IMR-90 (cell line): ENCODE results near the gene CDHR1.

Experiments
- CEBPB ChIP-seq: IDR thresholded peaks from 2 replicates; pipeline ENCODE4 v1.6.1; 2012; ENCODE audit warnings: low read depth, low read length, improper control_type of control experiment
- FOS ChIP-seq: fragments of 150-350 bp; IDR thresholded peaks from 2 replicates; pipeline ENCODE4 v1.6.1; 2016; ENCODE audit warnings: low read depth, low read length
- MAFK ChIP-seq: IDR thresholded peaks from 2 replicates; pipeline ENCODE4 v1.6.1; 2012; ENCODE audit warnings: low read depth, low read length, improper control_type of control experiment
- POLR2A ChIP-seq: IDR thresholded peaks from 2 replicates; pipeline ENCODE4 v1.6.1; 2012; ENCODE audit warnings: mild to moderate bottlenecking, low read depth, low read length
- RAD21 ChIP-seq: IDR thresholded peaks from 2 replicates; pipeline ENCODE4 v1.6.1; 2012; ENCODE audit warnings: low read length, improper control_type of control experiment
- RFX5 ChIP-seq: IDR thresholded peaks from 2 replicates; pipeline ENCODE4 v1.8.0; 2012; ENCODE audit warnings: low read depth, mild to moderate bottlenecking, low read length, moderate library complexity
- SMC3 ChIP-seq: fragments of 150-350 bp; IDR thresholded peaks from 2 replicates; pipeline ENCODE4 v1.6.1; 2016; ENCODE audit warnings: low read depth, mild to moderate bottlenecking, antibody characterized with exemption, low read length, moderate library complexity
- USF2 ChIP-seq: fragments of 150-350 bp; IDR thresholded peaks from 2 replicates; pipeline ENCODE4 v1.6.1; 2017; ENCODE audit warnings: mild to moderate bottlenecking, antibody characterized with exemption, low read length, low read depth
- TF ChIP-seq, protein P1 (sequence below): conservative IDR thresholded peaks from 2 replicates; pipeline ENCODE4 v1.5.1; 2012; ENCODE audit warnings: mild to moderate bottlenecking, low read depth, low read length, improper control_type of control experiment
- TF ChIP-seq, protein P2 (sequence below): fragments of 150-350 bp; IDR thresholded peaks from 2 replicates; pipeline ENCODE4 v1.6.1; 2016; ENCODE audit warnings: low read depth, mild to moderate bottlenecking, low read length, moderate library complexity, borderline replicate concordance

- TF ChIP-seq, protein P1, sequence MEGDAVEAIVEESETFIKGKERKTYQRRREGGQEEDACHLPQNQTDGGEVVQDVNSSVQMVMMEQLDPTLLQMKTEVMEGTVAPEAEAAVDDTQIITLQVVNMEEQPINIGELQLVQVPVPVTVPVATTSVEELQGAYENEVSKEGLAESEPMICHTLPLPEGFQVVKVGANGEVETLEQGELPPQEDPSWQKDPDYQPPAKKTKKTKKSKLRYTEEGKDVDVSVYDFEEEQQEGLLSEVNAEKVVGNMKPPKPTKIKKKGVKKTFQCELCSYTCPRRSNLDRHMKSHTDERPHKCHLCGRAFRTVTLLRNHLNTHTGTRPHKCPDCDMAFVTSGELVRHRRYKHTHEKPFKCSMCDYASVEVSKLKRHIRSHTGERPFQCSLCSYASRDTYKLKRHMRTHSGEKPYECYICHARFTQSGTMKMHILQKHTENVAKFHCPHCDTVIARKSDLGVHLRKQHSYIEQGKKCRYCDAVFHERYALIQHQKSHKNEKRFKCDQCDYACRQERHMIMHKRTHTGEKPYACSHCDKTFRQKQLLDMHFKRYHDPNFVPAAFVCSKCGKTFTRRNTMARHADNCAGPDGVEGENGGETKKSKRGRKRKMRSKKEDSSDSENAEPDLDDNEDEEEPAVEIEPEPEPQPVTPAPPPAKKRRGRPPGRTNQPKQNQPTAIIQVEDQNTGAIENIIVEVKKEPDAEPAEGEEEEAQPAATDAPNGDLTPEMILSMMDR, result no peak
- no peak for TF ChIP-seq POLR2A
- TF ChIP-seq SMC3, result no peak
- TF ChIP-seq, protein P2, sequence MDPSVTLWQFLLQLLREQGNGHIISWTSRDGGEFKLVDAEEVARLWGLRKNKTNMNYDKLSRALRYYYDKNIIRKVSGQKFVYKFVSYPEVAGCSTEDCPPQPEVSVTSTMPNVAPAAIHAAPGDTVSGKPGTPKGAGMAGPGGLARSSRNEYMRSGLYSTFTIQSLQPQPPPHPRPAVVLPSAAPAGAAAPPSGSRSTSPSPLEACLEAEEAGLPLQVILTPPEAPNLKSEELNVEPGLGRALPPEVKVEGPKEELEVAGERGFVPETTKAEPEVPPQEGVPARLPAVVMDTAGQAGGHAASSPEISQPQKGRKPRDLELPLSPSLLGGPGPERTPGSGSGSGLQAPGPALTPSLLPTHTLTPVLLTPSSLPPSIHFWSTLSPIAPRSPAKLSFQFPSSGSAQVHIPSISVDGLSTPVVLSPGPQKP, result no peak
- no peak for TF ChIP-seq USF2
- no peak for TF ChIP-seq RAD21
- TF ChIP-seq MAFK, result no peak
- TF ChIP-seq CEBPB, result no peak
- no peak for TF ChIP-seq FOS
- no peak for TF ChIP-seq RFX5
These were observed 27.6 kb upstream of the CDHR1 start for GRCh38 chr10:84166620-84167288.
